ENCODE measurements around the gene NPIPA3.
"Not testable (repeated sequence)": the region's sequence is repeated elsewhere in the genome, so short reads cannot be mapped to it uniquely, and the experiment has no call there.

- TF ChIP-seq, protein P1, sequence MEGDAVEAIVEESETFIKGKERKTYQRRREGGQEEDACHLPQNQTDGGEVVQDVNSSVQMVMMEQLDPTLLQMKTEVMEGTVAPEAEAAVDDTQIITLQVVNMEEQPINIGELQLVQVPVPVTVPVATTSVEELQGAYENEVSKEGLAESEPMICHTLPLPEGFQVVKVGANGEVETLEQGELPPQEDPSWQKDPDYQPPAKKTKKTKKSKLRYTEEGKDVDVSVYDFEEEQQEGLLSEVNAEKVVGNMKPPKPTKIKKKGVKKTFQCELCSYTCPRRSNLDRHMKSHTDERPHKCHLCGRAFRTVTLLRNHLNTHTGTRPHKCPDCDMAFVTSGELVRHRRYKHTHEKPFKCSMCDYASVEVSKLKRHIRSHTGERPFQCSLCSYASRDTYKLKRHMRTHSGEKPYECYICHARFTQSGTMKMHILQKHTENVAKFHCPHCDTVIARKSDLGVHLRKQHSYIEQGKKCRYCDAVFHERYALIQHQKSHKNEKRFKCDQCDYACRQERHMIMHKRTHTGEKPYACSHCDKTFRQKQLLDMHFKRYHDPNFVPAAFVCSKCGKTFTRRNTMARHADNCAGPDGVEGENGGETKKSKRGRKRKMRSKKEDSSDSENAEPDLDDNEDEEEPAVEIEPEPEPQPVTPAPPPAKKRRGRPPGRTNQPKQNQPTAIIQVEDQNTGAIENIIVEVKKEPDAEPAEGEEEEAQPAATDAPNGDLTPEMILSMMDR (IDR thresholded peaks at IDR 0.05), result not testable (repeated sequence)
- not testable (repeated sequence) for TF ChIP-seq POLR2A, POLR2AphosphoS5 (IDR thresholded peaks at IDR 0.05)
These were observed 38.6 kb downstream of the NPIPA3 start for GRCh38 chr16:14741794-14742193.
